Keratinocyte (primary cell): ENCODE data around the gene UBE2D2. TPM values are rescaled to one million over a fixed set of nuclear protein-coding genes. Genes with fewer than 3 reads are reported as not detected.
"Not testable (repeated sequence)": the region's sequence is repeated elsewhere in the genome, so short reads cannot be mapped to it uniquely, and the experiment has no call there.

Experiments used
- DNase-seq: peaks from one replicate; pipeline ENCODE4 v3.0.0-alpha.2; 2011; ENCODE audit warnings: low read depth, missing footprints, low spot score
- FAIRE-seq: peaks from 2 replicates; lab custom pipeline; 2011; peaks lifted over from hg19 to GRCh38; lab: Jason Lieb, UNC
- H2AFZ ChIP-seq: 2 replicates; pipeline ENCODE4 v1.6.0; 2012; ENCODE audit warnings: low read length, control low read depth, inconsistent platforms; ENCODE audit not compliant: control insufficient read depth
- H3K27ac ChIP-seq: 2 replicates; pipeline ENCODE4 v1.5.1; 2011; ENCODE audit warnings: low read length; ENCODE audit not compliant: control insufficient read depth, insufficient read depth
- H3K27me3 ChIP-seq: 3 replicates; pipeline ENCODE4 v1.6.0; 2011; ENCODE audit warnings: low read length; ENCODE audit not compliant: control insufficient read depth, insufficient read depth; ENCODE audit errors: extremely low read depth
- H3K36me3 ChIP-seq, 2 experiments: 2 replicates in 1 of 2; 3 replicates in 1 of 2; pipeline ENCODE4 v1.5.1; 2011; ENCODE audit warnings: low read length in 2 of 2, mild to moderate bottlenecking in 1 of 2; ENCODE audit not compliant: control insufficient read depth in 2 of 2, insufficient read depth in 2 of 2; ENCODE audit errors: extremely low read depth in 1 of 2
- H3K4me1 ChIP-seq: 3 replicates; pipeline ENCODE4 v1.5.1; 2011; ENCODE audit warnings: low read length; ENCODE audit not compliant: control insufficient read depth, insufficient read depth; ENCODE audit errors: extremely low read depth
- H3K4me2 ChIP-seq: 3 replicates; pipeline ENCODE4 v1.6.0; 2011; ENCODE audit warnings: low read depth, low read length; ENCODE audit not compliant: control insufficient read depth, insufficient read depth; ENCODE audit errors: extremely low read depth
- H3K4me3 ChIP-seq, 3 experiments: fragments of 200-600 bp in 1 of 3; sonication (generic) in 1 of 3; 2 replicates in 2 of 3; 3 replicates in 1 of 3; pipeline ENCODE4 v1.5.1; 2011 to 2016; ENCODE audit warnings: low read length in 3 of 3, mild to moderate bottlenecking in 3 of 3, control low read depth in 2 of 3, inconsistent platforms in 1 of 3, low read depth in 1 of 3, mixed read lengths in 1 of 3, mixed run types in 1 of 3, moderate library complexity in 1 of 3; ENCODE audit not compliant: control insufficient read depth in 2 of 3, insufficient read depth in 2 of 3; ENCODE audit errors: extremely low read depth in 1 of 3
- H3K79me2 ChIP-seq: 2 replicates; pipeline ENCODE4 v1.6.0; 2012; ENCODE audit warnings: low read length; ENCODE audit not compliant: control insufficient read depth, insufficient read depth
- H3K9ac ChIP-seq: 3 replicates; pipeline ENCODE4 v1.6.0; 2011; ENCODE audit warnings: low read length; ENCODE audit not compliant: control insufficient read depth, insufficient read depth; ENCODE audit errors: extremely low read depth
- H3K9me1 ChIP-seq: 3 replicates; pipeline ENCODE4 v1.6.0; 2011; ENCODE audit warnings: low read length; ENCODE audit not compliant: control insufficient read depth, insufficient read depth; ENCODE audit errors: extremely low read depth
- H3K9me3 ChIP-seq: 2 replicates; pipeline ENCODE4 v1.5.1; 2012; ENCODE audit warnings: low read depth, low read length; ENCODE audit not compliant: control insufficient read depth
- H4K20me1 ChIP-seq: 3 replicates; pipeline ENCODE4 v1.6.0; 2011; ENCODE audit warnings: low read length; ENCODE audit not compliant: control insufficient read depth, insufficient read depth; ENCODE audit errors: extremely low read depth
- EZH2 ChIP-seq: IDR thresholded peaks from one replicate; pipeline ENCODE4 v1.6.1; 2012; ENCODE audit warnings: inconsistent platforms, mild to moderate bottlenecking, low read length, moderate library complexity
- dilution Hi-C: fragments of 300-500 bp; cut with MboI; formaldehyde crosslinking; loops from one replicate; pipeline ENCODE4 v1.7.0; 2020; ENCODE audit warnings: low sequenced_read_pairs; ENCODE audit not compliant: extremely low pct_ligation_motif_present
- polyA plus RNA-seq, 5 experiments: library from polyadenylated mRNA; depleted of rRNA in 3 of 5; stranded (reverse) in 3 of 5; stranded (forward) in 1 of 5; unstranded in 1 of 5; fragments of >200 nt; gene quantifications; 1 replicate in 1 of 5; 2 replicates in 3 of 5; 3 replicates in 1 of 5; pipeline versions ENCODE4 v1.2.1 to v1.2.3, GENCODE V29; 2011 to 2012; ENCODE audit warnings: missing spikeins in 2 of 5, low read depth in 1 of 5, low replicate concordance in 1 of 5
- TF ChIP-seq, protein P1 (sequence below), 3 experiments: IDR thresholded peaks in 1 of 3; conservative IDR thresholded peaks in 1 of 3; optimal IDR thresholded peaks in 1 of 3; 2 replicates in 2 of 3; 3 replicates in 1 of 3; pipeline versions ENCODE3 to v1.5.1; 2011; ENCODE audit warnings: low read length in 3 of 3, mild to moderate bottlenecking in 3 of 3, moderate library complexity in 2 of 3, control low read depth in 1 of 3, inconsistent platforms in 1 of 3; ENCODE audit not compliant: insufficient read depth in 2 of 3; ENCODE audit errors: extremely low read depth in 1 of 3

UBE2D2 gene
- polyA plus RNA-seq, 1 donor (not counting 4 experiments of a cell fraction or from before 2014, with no cell fraction given): 127 TPM

DNA sequence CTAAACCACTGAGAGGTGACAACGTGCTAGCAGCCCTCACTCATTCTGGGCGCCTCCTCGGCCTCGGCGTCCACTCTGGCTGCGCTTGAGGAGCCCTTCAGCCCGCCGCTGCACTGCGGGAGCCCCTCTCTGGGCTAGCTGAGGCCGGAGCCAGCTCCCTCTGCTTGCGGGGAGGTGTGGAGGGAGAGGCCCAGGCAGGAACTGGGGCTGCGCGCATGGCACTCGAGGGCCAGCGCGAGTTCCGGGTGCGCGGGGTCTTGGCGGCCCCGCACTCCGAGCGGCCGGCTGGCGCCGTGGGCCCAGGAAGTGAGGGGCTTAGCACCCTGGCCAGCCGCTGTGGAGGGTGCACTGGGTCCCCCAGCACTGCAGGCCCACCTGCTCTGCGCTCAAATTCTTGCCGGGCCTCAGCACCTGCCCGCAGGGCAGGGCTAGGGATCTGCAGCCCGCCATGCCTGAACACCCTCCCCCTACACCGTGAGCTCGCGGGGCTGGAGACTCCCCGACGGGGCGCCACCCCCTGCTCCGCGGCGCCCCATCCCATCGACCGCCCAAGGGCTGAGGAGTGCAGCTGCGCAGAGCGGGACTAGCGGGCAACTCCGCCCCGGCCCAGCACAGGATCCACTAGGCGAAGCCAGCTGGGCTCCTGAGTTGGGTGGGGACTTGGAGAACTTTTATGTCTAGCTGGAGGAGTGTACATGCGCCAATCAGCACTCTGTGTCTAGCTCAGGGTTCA, 11.8 kb upstream of the UBE2D2 start:
- DNase-seq (no peak), FAIRE-seq (no peak)
- no peak overlapping the region for H3K27ac ChIP-seq
- no peaks in the 10 kb centered on the region for H3K9me1 ChIP-seq
- dilution Hi-C loops: no loop called here
- H3K9ac ChIP-seq: no peak overlapping the region
- H3K4me3 ChIP-seq: no peak overlapping the region
- no peaks in the 10 kb centered on the region for H3K27me3 ChIP-seq
- no peaks in the 10 kb centered on the region for H3K36me3 ChIP-seq
- no peaks in the 10 kb centered on the region for H3K9me3 ChIP-seq
- no peaks in the 10 kb centered on the region for H3K4me1 ChIP-seq
- no peaks in the 10 kb centered on the region for H3K79me2 ChIP-seq
- H2AFZ ChIP-seq: no peak overlapping the region
- no peaks in the 10 kb centered on the region for H4K20me1 ChIP-seq
- no peak overlapping the region for H3K4me2 ChIP-seq
- TF ChIP-seq, protein P1, sequence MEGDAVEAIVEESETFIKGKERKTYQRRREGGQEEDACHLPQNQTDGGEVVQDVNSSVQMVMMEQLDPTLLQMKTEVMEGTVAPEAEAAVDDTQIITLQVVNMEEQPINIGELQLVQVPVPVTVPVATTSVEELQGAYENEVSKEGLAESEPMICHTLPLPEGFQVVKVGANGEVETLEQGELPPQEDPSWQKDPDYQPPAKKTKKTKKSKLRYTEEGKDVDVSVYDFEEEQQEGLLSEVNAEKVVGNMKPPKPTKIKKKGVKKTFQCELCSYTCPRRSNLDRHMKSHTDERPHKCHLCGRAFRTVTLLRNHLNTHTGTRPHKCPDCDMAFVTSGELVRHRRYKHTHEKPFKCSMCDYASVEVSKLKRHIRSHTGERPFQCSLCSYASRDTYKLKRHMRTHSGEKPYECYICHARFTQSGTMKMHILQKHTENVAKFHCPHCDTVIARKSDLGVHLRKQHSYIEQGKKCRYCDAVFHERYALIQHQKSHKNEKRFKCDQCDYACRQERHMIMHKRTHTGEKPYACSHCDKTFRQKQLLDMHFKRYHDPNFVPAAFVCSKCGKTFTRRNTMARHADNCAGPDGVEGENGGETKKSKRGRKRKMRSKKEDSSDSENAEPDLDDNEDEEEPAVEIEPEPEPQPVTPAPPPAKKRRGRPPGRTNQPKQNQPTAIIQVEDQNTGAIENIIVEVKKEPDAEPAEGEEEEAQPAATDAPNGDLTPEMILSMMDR (optimal IDR thresholded peaks at IDR 0.05 in 1 of 3, IDR thresholded peaks at IDR 0.05 in 1 of 3, conservative IDR thresholded peaks at IDR 0.05 in 1 of 3; ENCODE audit: extremely low read depth in 1 of 3, insufficient read depth in 2 of 3, low read length in 3 of 3): no peak
- TF ChIP-seq EZH2: no peak

DNA sequence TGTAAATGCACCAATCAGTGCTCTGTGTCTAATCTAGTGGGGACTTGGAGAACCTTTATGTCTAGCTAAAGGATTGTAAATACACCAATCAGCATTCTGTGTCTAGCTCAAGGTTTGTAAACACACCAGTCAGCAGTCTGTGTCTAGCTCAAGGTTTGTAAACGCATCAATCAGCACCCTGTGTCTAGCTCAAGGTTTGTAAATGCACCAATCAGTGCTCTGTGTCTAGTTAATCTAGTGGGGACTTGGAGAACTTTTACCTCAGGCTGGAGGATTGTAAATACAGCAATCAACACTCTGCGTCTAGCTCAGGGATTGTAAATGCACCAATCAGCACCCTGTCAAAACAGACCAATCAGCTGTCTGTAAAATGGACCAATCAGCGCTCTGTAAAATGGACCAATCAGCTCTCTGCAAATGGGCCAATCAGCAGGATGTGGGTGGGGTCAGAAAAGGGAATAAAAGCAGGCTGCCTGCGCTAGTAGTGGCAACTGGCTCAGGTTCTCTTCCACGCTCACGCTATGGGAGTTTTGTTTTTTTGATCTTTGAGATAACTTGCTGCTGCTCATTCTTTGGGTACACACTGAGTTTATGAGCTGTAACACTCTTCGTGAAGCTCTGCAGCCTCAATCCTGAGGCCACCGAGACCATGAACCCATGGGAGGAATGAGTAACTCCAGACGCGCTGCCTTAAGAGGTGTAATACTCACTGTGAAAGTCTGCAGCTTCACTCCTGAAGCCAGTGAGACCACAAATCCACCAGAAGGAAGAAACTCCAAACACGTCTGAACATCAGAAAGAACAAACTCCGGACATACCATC, 10.9 kb upstream of the UBE2D2 start:
- H3K36me3 ChIP-seq, H3K9me3 ChIP-seq, DNase-seq, H3K4me1 ChIP-seq, H4K20me1 ChIP-seq, H3K27me3 ChIP-seq, H3K4me3 ChIP-seq, H3K9me1 ChIP-seq, FAIRE-seq, dilution Hi-C loops, H3K79me2 ChIP-seq, H2AFZ ChIP-seq, H3K4me2 ChIP-seq, H3K27ac ChIP-seq, H3K9ac ChIP-seq: not testable (repeated sequence)
